ENCODE data around the gene DDX21.
A peak's percentile ranks its signal among the peaks of the same experiment; 100 is the strongest.
"Not testable (repeated sequence)": the region's sequence is repeated elsewhere in the genome, so short reads cannot be mapped to it uniquely, and the experiment has no call there.

The DDX21 gene

GRCh38 chr10:68988530-68989316, 32.8 kb downstream of the DDX21 start, which contains the start of gene KIFBP:
KIFBP (plus strand) TSS chr10:68988803; CDS start chr10:68988833, 30 bp downstream.
- DNase-seq (ENCODE audit: low spot score) = peak; percentile 97

DNA sequence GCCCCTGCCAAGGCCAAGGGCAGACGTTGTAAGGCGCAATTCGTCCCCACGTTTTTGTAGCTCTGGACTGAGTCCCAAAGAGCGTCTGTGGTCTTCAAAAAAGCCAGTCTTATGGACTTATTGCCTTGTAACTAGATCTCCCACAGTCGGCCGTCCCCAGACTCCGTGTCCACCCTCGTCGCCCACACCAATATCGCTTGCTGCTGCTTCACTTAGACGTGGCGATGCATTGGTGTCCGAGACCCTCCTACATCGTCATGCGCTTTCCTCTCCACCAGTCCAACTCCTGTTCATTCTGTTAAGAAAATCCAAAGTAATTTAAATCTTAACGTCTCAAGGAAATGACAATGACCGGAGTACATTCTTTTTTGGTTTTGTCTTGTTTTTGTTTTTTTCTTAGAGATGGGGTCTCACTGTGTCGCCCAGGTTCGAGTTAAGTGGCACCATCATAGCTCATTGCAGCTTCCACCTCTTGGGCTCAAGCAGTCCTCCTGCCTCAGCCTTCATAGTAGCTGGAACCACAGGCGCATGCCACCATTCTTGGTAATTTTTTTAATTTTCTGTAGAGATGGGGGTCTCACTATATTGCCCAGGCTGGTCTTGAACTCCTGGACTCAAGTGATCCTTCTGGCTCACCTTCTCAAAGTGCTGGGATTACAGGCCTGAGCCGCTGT, 33.5 kb downstream of the DDX21 start:
- peak; percentile 8 for DNase-seq (ENCODE audit: low spot score)

DNA sequence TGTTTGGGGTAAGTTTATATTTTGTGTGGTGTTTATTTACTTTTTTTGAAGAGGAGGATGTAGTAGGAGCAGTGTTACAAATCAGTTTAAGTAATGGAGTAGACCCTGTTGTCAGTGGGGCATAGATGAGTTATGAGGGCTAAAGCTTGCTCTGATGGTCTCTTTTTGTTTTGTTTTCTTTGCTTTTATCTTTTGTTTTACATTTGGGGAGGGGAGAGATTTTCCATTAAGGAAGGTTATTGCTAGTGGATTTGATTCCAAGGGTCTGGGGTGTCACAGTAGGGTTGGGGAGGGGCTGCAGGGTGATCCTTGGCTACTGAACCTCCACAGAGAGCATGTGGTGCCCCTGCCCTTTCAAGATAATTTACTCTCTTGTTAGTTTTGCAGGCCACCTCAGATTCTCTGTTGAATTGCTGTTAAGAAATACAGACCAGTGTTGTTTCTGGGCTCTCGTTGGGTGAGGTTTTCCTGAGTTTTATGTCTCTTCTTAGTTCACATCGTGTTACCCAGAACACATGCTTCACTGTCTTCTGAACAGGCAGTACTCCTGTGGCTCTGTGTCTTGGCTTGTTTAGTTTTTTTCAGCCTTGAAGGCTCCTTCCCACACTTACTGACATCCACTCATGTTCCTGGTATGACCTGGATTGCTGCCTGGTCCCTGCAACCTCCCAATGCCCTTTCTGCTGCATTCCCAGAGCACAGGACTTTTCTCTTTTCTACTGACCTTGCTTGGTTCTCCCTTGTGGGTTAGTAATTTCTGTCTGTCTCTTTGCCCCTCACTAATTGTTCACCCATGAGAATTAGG, 36.9 kb downstream of the DDX21 start:
- DNase-seq (ENCODE audit: low spot score) = no peak

GRCh38 chr10:68997211-68997610, 41.2 kb downstream of the DDX21 start:
- no peak for DNase-seq (ENCODE audit: low spot score)

DNA sequence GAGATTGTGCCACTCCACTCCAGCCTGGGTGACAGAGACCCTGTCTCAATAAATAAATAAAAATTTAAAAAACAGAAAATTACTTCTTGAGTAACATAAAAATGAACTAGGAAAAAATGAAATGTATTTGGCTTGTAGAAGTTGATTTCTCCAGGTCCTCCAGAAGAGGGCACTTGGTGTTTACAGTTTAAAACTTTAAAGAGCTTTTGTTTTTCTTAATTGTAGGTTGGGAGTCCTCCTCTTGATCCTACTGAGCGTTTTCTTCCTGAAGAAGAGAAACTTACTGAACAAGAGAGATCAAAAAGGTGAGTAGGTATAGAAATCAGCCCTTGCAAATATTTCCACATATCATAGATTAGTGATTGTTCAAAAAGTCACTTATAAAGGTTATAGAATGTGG, 48.9 kb downstream of the DDX21 start:
- DNase-seq (ENCODE audit: low spot score) = no peak

DNA sequence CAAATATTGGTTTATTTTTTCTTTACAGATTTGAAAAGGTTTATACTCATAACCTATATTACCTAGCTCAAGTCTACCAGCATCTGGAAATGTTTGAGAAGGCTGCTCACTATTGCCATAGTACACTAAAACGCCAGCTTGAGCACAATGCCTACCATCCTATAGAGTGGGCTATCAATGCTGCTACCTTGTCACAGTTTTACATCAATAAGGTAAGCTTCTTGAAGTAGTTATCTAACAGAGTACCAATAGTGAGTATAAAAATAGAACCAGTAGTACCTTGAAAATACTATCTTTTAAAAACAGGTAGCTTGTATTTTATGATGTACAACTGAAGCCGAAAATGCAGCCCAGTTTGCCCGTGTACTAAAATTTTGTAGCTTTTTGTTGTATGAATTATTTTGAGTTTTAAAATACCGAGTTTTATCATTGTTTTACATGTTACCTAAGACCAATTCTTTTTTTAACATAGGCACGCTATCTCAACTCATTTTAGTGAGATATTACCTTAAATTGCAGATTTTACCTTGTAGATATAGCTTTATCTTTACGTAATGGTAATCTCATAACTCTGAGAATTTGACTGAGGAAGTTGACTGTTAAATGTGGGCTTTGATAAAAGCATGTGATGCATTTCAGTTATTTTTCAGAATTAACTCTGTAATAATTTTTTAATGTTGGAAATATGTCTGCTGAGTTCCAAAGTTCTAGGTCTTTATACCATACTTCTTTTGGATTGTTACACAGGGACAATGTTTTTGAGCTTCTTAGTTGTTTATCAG, 49.9 kb downstream of the DDX21 start:
- DNase-seq (ENCODE audit: low spot score) = no peak

- DNase-seq (ENCODE audit: low spot score) = no peak
These were observed 51.3 kb downstream of the DDX21 start for GRCh38 chr10:69007260-69007659.

DNA sequence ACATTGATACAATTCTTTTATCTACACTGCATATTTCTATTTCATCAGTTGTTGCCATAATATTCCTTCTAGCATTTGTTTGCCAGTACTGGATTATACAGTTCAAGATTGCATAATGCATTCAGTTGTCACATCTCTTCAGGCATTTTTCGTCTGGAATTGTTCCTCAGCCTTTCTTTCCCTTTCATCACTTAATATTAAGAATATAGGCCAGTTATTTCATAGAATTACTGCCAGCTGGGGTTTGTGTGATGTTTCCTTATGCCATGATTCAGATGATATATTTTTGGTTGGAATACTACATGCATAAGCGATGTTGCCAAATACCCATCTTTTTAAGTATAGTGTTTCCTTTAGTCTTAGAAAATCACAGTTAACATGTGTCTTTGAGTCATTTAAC, 53.4 kb downstream of the DDX21 start:
- no peak for DNase-seq (ENCODE audit: low spot score)

GRCh38 chr10:69010151-69010640, 54.2 kb downstream of the DDX21 start:
- no peak for DNase-seq (ENCODE audit: low spot score)

DNA sequence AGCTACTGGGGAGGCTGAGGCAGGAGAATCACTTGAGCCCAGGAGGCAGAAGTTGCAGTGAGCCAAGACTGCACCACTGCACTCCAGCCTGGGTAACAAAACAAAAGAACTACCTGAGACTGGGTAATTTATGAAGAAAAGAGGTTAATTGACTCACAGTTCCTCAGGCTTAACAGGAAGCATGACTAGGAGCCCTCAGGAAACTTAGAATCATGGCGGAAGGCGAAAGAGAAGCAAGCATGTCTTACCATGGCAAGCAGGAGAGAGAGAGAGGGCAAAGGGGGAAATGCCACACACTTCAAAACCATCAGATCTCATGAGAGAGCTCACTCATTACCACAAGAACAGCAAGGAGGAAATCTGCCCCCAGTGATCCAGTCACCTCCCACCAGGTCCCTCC, 56.8 kb downstream of the DDX21 start:
- DNase-seq (ENCODE audit: low spot score) = not testable (repeated sequence)

DNA sequence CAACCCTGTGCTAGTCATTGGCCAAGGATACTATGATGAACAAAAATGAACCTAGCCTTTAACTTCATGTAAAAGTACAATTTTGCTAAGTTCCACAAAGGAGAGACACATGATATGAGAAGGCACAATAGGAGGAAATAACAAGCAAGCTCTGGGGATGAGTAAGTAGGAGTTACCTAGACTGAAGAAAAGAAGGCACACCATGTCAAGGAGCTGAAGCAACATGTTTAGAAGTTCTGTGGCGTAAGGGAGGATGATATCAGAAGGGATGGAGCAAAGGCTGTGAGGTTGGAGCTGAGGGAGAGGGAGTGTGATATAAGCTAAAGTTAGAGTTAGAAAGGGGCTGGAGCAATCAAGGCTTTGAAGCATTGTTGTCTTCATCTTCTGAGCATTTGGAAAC, 58.2 kb downstream of the DDX21 start:
- DNase-seq (ENCODE audit: low spot score) = no peak

DNA sequence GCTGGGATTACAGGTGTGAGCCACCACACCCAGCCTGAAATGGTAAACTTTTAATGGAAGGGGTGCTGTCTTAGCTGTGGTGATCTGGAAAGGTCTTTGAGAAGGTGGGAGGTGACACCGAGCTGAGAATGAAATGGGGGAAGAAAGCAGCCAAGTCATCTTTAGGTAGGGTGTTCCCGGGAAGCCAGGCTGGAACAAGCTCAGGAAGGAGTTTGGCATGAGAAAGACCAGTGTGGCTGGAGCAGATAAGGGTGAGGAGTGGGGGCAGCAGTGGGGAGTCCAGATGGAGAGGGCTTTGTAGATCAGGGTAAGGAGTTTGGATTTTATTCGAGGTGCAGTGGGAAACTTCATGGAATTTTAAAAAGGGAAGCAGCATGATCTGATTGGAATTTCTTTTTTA, 62.6 kb downstream of the DDX21 start:
- no peak for DNase-seq (ENCODE audit: low spot score)

DNA sequence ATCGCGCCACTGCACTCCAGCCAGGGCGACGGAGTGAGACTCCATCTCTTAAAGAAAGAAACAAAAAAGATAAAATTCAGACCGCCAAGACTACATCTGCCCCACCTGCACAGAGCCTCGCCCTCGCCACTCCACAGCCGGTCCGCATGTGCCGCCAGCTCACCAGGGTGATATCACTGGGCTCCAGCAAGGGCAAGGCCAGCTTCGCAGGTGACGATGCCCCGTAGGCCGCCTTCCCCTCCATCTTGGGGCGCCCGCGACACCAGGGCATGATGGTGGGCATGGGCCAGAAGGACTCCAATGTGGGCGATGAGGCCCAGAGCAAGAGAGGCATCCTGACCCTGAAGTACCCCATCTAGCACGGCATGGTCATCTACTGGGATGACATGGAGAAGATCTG, 66.6 kb downstream of the DDX21 start:
- DNase-seq (ENCODE audit: low spot score) = no peak

DNA sequence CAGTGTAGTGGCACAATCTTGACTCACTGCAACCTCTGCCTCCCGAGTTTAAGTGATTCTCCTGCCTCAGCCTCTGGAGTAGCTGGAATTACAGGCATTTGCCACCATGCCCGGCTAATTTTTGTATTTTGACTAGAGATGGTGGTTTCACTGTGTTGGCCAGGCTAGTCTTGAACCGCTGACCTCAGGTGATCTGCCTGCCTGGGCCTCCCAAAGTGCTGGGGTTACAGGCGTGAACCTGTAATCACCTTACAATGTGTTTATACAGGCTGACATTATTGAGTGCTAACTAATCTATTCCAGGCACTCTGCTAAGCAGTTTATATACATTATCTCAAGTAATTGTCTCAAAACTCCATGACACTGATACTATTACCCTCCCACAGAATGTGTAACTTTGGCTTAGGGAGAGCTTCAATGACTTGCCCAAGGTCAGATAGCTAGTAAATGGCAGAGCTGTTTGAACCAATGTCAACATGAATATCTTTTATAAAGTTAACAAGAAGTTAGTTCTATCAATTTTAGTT, 69.5 kb downstream of the DDX21 start:
- no peak for DNase-seq (ENCODE audit: low spot score)

DNA sequence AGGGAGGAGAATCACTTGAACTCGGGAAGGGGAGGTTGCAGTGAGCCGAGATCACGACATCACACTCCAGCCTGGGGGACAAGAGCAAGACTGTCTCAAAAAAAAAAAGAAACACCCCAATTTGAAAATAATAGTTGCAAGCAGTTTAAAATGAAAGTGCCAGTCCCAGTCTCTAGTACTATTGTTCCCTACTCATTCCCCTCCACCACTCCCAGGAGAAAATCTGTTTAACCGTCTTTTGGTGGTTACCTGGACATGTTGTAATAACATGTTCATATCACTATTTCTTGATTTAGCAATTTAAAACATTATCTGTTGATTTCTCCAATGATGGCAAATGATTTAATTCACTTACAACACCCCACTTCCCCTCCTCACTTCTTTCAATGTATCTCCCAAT, 77.3 kb downstream of the DDX21 start:
- no peak for DNase-seq (ENCODE audit: low spot score)

All from putamen (tissue), 1 donor.